Measurements from ENCODE around the gene AMOTL2. TPM values are rescaled to one million over a fixed set of nuclear protein-coding genes. Genes with fewer than 3 reads are reported as not detected.

The AMOTL2 gene
- total and polyA plus RNA-seq, 4 donors, result 4.2 to 16.7 (median 9.4) TPM

GRCh38 chr3:134312873-134313846 lies 61.1 kb downstream of the AMOTL2 start:
- H3K27me3 ChIP-seq (ENCODE audit: control insufficient read depth in 4 of 4, insufficient read depth in 4 of 4, low read length in 3 of 4), result no peaks in the 10 kb centered on the region
- H3K36me3 ChIP-seq (ENCODE audit: control insufficient read depth in 4 of 4, insufficient read depth in 3 of 4, low read depth in 1 of 4, low read length in 3 of 4), result no peaks in the 10 kb centered on the region
- no peak overlapping the region for H3K9ac ChIP-seq (ENCODE audit: low read depth in 1 of 2, low read length in 2 of 2)
- 13% methylated on average over 74 of the region's 74 CpGs for WGBS
- peaks cover 18 to 68% (median 59%) of the 10 kb centered on the region in 4 donors for H3K4me1 ChIP-seq (ENCODE audit: control insufficient read depth in 4 of 4, insufficient read depth in 4 of 4, low read length in 3 of 4)
- TF ChIP-seq HNF4G (IDR thresholded peaks at IDR 0.05), result no peak
- peak; percentile 26 to 48 for TF ChIP-seq RAD21 (IDR thresholded peaks at IDR 0.05)
- TF ChIP-seq MAX (IDR thresholded peaks at IDR 0.05), result no peak
- TF ChIP-seq HNF4A (conservative IDR thresholded peaks at IDR 0.05), result peak; percentile 19 to 28
- no peak for TF ChIP-seq GABPA (IDR thresholded peaks at IDR 0.05 in 1 of 2, conservative IDR thresholded peaks at IDR 0.05 in 1 of 2)
- peak; percentile 69 for TF ChIP-seq SP1 (IDR thresholded peaks at IDR 0.05)
- peak; percentile 57 for TF ChIP-seq YY1 (IDR thresholded peaks at IDR 0.05)
- TF ChIP-seq RXRA (IDR thresholded peaks at IDR 0.05), result peak; percentile 21 to 29
- TF ChIP-seq ATF3 (IDR thresholded peaks at IDR 0.05), result no peak
- TF ChIP-seq TAF1 (conservative IDR thresholded peaks at IDR 0.05), result peak; percentile 23
- TF ChIP-seq FOXA2 (IDR thresholded peaks at IDR 0.05), result no peak
- no peak for TF ChIP-seq FOXA1 (IDR thresholded peaks at IDR 0.05)
- TF ChIP-seq CTCF (IDR thresholded peaks at IDR 0.05; ENCODE audit: low read depth, low read length, missing input control), result peak; percentile 39
- TF ChIP-seq EGR1 (IDR thresholded peaks at IDR 0.05; ENCODE audit: low read depth in 2 of 2), result no peak
- no peak for TF ChIP-seq ZBTB33 (IDR thresholded peaks at IDR 0.05)
- no peak for TF ChIP-seq JUND (IDR thresholded peaks at IDR 0.05)
- peak; percentile 28 for TF ChIP-seq NR2F2 (IDR thresholded peaks at IDR 0.05)
- peak; percentile 47 for TF ChIP-seq REST (IDR thresholded peaks at IDR 0.05)
- peak; percentile 55 for DNase-seq (ENCODE audit: low spot score)
- peak overlapping the region; percentile 64 to 72 for H3K27ac ChIP-seq (ENCODE audit: low read depth in 1 of 2, low read length in 2 of 2)
- H3K4me3 ChIP-seq (ENCODE audit: low read depth in 1 of 3, low read length in 3 of 3), result peak overlapping the region; percentile 44 to 71 (median 58)
- H3K9me3 ChIP-seq (ENCODE audit: control insufficient read depth in 4 of 4, low read length in 3 of 4), result no peaks in the 10 kb centered on the region
